ENCODE measurements around the gene MYEF2. TPM values are rescaled to one million over a fixed set of nuclear protein-coding genes. Genes with fewer than 3 reads are reported as not detected.
A peak's percentile ranks its signal among the peaks of the same experiment; 100 is the strongest.

The MYEF2 gene
- polyA plus RNA-seq, 12 donors, result 7.7 to 21.5 (median 14.7) TPM; not detected in 1

GRCh38 chr15:48089702-48090101, 88.4 kb downstream of the MYEF2 start:
- DNase-seq, result no peak

DNA sequence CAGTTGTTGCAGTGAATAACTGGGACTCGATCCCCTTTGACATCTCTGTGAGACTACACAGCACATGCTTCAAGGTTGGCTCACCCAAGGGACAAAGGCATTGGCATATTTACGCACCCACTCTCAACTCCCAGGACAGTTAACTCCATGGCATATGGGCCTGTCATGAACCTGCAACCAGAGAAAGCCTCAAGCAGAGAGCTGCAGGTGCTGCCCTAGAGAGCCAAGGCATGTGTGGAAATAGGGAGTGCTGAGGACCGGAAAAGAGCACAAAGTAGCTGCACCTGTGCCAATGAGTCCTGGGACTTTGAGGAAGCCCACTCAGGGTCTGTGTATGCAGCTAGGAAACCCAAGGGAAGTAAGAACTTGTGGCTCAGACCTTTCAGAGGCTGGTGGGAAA, 90.3 kb downstream of the MYEF2 start:
- no peak for DNase-seq

DNA sequence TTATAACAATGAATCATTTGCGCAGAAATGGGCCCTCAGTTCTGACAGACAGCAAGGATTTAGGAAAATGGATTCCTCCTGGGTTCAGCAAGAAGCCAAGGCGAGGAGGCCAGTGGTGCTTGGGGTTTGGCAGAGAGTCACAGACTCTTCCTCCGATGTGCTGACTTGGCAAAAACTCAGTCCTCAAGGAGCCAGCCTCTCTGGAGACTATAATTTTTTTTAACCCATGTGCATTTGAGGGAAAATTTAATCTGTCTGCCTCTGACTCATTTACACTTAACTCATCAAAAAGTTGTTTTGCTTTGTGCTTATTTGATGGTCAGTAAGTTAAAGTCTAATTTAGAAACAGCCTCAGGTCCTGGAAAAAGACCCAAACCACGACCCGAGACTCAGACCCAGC, 91.5 kb downstream of the MYEF2 start:
- DNase-seq, result peak; percentile 46

DNA sequence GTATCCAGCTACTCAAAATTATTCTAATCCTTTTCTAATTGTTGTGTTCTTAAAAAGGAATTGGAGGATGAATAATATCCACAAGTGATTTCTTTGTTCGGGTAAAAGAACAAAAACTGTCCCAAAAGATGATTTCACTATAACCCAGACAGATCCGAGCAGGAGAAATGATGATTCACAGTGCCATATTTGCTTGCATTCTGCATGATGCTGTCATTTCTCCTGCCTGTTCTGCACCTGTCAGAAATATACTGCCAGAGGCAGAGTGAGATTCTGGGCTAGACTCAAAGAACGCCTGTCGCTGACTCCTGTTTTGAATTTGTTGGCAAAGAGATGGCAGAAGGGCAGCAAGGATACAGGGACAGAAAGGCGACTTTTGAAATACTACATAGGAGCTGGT, 92.0 kb downstream of the MYEF2 start:
- DNase-seq, result no peak

GRCh38 chr15:48085591-48085930, 92.5 kb downstream of the MYEF2 start:
- DNase-seq, result peak; percentile 90

- peak; percentile 88 for DNase-seq
Observed at GRCh38 chr15:48084759-48085590, 93.1 kb downstream of the MYEF2 start.

Other genes with a start within 250 kb of the MYEF2 start
- gene SLC24A5, start 57.3 kb downstream of the MYEF2 start, polyA plus RNA-seq (ENCODE audit: insufficient read length in 12 of 12), result 1 to 10 TPM in 2 of 12 donors, under 1 TPM in 3, not detected in 7; 0.08 to 3.1 (median 0.81) TPM
- not detected for gene CTXN2, start 13.4 kb upstream of the MYEF2 start, polyA plus RNA-seq (ENCODE audit: insufficient read length in 12 of 12)
- gene SLC12A1, start 28.0 kb upstream of the MYEF2 start, polyA plus RNA-seq (ENCODE audit: insufficient read length in 12 of 12), result 1 to 10 TPM in 1 of 12 donors, under 1 TPM in 9, not detected in 2; 0.05 to 1.9 (median 0.35) TPM
- 100 to 1,000 TPM in 7 of 12 donors, 10 to 100 TPM in 4, not detected in 1; 82.8 to 158 (median 110) TPM for gene DUT, start 153.1 kb upstream of the MYEF2 start, polyA plus RNA-seq (ENCODE audit: insufficient read length in 12 of 12)